Stimulated activated CD4-positive, alpha-beta T cell treated with anti-CD3 and anti-CD28 coated beads, Interleukin-1b, Interleukin-23, amount 100 ng/mL, for 4 hours (primary cell): Measurements from ENCODE around the gene PET100.
A peak's percentile ranks its signal among the peaks of the same experiment; 100 is the strongest.
"Not testable (repeated sequence)": the region's sequence is repeated elsewhere in the genome, so short reads cannot be mapped to it uniquely, and the experiment has no call there.

Experiments
- DNase-seq, 2 donors: peaks; one replicate each; pipeline ENCODE4 v3.0.0-alpha.2; 2020; ENCODE audit warnings: low read depth in 2 of 2

Gene PET100

DNA sequence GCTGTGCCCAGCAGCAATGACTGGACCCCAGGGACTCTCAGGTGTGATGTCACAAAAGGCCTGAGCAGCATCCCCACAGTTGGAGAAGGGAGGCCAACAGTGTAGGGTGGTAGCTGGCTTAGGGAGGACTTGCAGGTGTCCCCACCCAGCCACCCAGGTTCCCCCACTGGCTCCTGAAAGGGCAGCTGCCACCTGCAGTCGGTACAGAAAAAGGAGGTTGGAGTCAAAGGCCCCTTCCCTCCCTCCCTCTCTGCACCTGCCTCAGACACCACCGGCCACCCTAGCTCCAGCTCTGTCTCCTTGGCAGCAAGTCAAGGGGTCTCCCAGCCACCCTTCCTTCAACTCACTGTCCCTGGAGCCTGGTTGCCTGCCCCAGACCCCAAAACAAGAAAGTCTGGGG is 4.1 kb downstream of the PET100 start, which contains the start of gene PCP2:
Gene PCP2, minus strand, starts transcription at position 22 of the 400 bp plus-strand sequence. CDS start 262 bp downstream, outside the sequence.
- no peak for DNase-seq

DNA sequence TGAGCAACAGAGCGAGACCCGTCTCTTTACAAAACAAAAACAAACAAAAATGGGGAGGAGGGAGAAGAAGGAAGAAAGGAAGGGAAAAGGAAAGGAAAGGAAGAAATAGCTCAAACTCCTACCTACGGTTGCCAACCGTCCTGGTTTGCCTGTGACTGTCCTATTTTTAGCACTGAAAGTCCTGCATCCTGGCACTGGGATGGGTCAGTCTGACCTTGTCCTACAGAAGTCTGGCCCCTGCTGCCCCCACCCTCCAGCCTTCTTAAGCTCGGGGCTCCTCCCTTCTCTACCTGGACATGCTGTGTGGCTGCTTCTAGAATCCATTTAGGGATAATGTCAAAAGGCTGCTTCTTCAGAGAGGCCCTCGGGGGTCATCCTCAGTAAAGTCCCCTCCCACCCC is 6.1 kb downstream of the PET100 start:
- DNase-seq, result no peak

DNA sequence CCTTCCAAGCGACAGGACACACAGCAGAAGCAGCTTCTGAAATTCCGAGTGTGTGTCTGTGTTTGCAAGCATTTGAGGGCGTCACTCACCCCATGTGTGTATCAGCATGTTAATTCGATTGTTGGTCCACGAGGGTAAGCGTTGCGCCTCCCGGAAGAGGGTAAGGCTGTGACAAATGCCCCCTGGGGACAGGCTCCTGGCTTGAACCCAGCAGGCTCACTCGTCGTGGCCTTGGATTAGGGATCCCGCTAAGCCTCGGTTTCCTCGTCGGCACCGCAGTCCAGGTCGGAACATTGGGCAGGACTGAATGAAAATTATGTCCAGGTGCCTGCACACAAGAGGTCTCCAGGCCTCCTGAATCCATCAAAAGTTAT is 6.7 kb downstream of the PET100 start:
- no peak for DNase-seq

DNA sequence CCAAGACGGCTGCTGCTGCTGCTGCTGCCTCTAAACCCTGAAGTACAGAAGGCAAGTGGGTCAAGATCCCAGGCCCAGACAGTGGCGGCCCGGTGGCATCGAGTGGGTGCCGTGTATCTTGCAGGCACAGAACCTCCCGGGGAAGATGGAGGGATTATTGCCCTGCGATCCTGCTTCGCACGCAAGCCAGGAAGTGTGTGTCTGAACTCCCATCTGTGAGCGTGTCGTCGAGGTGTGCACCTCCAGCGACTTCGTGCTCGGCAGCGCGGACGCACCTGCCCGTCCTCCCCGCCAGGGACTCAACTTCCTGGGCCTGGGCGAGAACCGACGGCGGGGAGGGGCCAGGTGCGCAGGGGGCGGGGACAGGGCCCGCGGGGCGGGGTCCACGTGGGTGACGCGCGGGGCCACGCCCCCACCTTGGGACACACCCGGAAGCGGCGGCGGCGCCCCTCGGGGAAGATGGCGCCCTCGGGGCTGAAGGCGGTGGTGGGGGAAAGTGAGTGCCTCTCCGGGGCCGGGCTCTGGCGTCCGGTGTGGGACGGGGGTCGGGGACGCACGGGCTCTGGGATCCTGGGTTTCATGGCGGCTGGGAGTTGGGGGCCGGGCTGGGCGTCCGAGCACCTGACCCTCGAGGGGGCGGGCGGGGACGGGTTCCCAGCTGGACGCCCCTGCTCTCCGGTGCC is 7.2 kb downstream of the PET100 start, which contains the start of gene STXBP2:
Gene STXBP2, plus strand, starts transcription at position 420 of the 683 bp plus-strand sequence. Its CDS starts 40 bp downstream, at position 460.
- peak; percentile 94 for DNase-seq

DNA sequence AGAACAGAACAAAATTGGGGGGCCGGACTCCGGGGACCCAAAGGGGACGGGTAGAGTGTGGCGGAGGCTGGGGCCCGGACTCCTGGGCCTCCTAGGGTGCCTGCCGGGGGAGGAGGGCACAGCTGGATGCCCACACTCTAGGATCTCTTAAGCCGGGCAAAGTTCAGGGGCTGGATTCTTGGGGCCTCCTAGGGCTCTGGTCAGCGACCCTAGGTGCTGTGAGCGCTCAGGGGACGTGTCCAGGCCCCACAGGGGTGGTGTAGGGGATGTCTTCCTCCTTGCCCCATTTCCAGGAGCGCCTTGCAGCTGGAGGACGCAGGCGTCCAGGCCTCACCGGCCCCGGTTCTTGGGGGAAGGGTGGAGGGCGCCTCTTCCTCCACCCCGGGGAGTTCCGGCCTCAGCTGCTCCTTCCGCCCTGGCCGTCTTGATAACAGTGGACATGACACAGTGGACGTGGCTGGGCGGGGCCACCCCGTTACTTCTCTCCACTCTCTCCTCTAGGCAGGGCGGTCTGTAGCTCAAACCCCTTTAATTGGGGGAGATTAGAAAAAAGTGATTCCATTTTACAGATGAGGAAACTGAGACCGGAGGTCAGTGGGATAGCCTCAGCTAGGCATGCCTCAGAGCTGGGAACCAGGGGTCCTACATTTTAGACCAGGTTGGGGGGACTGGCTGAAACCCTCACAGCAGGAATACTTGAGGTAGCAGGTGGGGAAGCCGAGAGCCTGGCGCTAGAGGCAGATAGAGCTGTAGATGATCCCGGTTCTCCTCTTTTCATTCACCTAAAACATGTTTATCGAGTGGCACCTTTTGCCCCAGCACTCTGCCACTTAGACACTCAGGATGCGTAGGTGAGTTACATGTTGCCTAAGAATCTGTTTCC is 8.0 kb downstream of the PET100 start:
- DNase-seq, result no peak

DNA sequence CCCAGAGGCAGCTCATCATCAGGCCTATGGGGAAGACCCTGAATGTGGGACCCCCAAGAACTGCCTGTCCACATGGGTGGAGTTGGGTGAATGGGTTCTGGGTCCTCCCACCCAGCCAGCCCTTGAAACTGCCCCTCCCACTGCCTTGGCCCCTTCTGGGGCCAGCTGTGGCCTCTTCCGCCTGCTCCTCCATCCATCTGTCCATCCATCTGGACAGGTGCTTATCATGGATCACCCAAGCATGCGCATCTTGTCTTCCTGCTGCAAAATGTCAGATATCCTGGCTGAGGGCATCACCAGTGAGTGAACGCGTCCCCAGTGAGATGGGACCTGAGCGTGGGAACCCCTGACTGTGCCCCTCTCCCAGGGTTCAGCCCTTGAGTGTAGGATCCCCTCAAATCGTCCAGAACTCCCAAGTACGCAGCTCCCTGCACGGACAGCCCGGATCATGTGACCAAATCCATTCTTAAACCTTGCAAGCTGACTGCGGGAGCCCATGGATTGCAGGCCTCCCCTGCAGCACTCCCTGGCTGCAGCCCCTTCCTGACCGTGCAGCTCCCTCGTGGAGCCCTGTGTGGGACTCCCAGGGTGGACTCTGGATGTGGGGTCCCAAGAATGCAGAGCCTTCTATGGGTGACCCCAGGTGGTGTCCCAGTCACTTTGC is 9.3 kb downstream of the PET100 start:
- DNase-seq, result no peak

DNA sequence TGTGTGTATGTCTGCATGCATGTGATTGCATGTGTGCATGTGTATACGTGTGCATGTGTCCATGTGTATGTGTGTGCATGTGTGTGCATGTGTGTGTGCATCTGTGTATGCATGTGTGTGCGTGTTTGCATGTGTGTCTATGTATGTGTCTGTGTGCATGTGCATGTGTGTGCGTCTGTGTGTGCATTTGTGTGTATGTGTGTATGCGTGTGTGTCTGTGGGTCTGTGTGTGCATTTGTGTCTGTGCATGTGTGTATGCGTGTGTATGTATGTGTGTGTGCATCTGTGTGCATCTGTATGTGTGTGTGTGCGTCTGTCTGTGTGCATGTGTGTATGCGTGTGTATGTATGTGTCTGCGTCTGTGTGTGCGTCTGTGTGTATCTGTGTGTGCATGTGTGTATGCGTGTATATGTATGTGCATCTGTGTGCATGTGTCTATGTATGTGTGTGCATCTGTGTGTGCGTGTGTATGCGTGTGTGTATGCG is 10.3 kb downstream of the PET100 start:
- DNase-seq, result no peak

DNA sequence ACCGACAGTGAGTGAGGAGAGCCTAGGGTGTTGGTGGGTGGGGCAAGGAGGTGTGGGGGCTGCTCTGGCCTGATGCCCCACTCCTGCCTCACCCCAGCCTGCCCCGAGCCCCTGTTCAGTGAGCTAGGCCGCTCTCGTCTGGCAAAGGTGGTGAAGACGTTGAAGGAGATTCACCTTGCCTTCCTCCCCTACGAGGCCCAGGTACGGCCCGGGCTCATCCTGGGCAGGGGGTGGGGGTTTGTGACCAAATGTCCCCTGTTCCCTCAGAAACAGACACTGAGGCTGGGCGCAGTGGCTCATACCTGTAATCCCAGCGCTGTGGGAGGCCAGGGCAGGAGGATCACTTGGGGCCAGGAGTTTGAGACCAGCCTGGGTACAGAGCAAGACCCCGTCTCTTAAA is 11.2 kb downstream of the PET100 start:
- no peak for DNase-seq

DNA sequence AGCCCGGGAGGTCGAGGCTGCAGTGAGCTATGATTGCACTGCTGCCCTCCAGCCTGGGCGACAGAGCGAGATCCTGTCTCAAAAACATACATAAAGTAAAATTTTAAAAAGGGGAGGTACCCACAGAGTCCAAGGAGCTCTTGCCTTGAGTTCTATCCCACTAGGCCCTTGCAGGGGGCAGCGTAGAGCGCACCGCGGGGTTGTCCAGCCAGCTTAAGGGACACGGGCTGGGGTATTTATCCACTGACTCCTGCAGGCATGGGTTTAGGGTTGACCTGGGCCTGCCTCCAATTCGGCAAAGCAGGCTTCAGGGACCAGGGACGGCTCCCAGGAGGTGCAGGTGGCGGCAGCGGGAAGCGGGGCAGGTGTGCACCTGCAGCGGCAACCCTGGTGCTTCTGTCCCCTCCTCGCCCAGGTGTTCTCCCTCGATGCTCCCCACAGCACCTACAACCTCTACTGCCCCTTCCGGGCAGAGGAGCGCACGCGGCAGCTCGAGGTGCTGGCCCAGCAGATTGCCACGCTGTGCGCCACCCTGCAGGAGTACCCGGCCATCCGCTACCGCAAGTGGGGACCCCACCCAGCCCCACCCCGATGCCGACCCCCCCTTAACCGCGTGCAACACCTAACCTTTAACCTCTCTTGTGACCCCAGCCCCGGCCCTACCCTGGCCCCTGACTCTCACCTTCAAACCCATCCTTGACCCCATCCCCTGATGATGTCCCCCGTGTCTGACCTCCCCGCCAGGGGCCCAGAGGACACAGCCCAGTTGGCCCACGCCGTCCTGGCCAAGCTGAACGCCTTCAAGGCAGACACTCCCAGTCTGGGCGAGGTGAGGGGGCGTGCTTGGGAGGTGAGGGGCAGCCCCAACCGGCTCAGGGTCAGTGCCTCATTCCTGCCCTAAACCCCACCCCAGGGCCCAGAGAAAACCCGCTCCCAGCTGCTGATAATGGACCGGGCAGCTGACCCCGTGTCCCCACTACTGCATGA is 12.0 kb downstream of the PET100 start:
- DNase-seq, result no peak

DNA sequence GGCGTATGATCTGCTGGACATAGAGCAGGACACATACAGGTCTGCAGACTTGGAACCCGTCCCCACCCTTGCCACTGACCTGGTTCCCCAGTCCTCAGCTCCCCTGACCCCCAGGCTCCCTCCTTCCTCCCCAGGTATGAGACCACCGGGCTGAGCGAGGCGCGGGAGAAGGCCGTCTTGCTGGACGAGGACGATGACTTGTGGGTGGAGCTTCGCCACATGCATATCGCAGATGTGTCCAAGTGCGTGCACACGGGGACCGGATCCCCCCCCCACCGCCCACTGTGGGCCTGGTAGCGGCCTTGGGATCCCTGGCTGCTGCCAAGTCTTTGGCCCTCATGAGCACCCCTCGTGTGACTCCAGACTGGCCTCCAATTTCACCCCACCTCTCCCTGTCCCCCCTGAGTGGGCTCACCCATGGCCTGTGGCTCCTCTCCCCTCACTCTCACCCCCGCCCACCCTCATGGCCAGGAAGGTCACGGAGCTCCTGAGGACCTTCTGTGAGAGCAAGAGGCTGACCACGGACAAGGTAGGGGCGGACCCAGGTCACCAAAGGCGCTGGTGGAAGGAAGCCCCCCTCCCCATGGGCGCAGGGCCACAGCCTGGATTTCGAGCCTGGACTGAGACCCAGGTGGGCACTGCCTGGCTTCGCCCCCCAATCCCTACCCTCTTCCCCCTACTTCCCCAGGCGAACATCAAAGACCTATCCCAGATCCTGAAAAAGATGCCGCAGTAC is 12.9 kb downstream of the PET100 start:
- no peak for DNase-seq

DNA sequence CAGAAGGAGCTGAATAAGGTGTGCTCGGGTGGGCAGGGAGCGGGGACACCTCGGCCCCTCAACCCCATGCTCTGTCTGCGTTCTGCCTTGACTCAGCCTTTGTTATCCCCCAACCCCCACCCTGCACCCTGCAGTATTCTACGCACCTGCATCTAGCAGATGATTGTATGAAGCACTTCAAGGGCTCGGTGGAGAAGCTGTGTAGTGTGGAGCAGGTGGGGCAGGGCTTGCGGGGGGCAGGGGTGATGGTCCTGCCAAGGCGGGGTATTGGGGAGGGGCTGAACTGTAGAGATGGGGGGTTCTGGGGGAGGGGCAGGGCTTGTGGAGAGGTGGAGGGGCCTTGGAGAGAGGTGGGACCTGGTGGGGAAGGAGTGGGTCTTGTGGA is 13.4 kb downstream of the PET100 start:
- DNase-seq, result no peak

DNA sequence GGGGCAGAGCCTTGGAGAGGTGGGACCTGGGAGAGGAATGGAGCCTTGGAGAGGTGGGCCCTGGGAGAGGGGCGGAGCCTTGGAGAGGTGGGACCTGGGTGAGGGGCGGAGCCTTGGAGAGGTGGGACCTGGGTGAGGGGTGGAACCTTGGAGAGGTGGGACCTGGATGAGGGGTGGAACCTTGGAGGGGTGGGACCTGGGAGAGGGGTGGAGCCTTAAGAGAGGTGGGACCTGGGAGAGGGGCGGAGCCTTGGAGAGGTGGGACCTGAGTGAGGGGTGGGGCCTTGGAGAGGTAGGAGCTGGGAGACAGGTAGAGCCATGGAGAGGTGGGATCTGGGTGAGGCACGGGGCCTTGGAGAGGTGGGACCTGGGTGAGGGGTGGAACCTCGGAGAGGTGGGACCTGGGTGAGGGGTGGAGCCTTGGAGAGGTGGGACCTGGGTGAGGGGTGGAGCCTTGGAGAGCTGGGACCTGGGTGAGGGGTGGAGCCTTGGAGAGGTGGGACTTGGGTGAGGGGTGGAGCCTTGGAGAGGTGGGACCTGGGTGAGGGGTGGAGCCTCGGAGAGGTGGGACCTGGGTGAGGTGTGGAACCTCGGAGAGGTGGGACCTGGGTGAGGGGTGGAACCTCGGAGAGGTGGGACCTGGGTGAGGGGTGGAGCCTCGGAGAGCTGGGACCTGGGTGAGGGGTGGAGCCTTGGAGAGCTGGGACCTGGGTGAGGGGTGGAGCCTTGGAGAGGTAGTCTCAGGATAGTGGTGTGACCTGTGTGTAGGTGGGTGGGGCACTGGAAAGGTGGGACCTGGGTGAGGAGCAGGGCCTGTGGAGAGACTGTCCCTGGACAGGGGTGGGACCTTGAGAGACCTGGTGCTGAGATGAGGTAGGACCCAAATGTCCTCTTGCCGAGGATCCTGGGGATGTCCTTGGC is 14.3 kb downstream of the PET100 start:
- DNase-seq, result not testable (repeated sequence)

DNA sequence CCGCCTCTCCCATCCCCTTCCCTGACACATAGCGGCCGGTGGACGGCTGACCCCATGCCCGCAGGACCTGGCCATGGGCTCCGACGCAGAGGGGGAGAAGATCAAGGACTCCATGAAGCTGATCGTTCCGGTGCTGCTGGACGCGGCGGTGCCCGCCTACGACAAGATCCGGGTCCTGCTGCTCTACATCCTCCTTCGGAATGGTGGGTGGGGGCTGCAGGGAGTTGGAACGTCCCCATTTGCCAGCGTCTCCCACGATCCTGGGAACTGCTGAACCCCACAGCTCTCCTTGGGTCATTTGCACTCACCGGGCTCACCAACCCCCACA is 14.9 kb downstream of the PET100 start:
- DNase-seq, result no peak

DNA sequence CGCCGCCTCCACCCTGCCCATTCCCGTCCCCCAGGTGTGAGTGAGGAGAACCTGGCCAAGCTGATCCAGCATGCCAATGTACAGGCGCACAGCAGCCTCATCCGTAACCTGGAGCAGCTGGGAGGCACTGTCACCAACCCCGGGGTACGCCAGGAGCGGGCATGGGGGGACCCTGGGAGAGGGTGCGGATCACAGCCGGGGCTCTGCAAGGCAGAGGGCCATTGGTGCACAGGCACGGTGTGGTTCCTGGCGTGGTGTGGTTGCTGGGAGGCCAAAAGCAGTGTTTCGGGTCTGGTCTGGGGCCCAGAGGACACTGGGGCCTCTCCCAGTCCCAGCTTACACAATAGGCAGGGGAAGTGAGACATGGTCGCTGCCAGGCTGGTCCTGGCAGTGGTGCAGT is 15.6 kb downstream of the PET100 start:
- DNase-seq, result no peak

DNA sequence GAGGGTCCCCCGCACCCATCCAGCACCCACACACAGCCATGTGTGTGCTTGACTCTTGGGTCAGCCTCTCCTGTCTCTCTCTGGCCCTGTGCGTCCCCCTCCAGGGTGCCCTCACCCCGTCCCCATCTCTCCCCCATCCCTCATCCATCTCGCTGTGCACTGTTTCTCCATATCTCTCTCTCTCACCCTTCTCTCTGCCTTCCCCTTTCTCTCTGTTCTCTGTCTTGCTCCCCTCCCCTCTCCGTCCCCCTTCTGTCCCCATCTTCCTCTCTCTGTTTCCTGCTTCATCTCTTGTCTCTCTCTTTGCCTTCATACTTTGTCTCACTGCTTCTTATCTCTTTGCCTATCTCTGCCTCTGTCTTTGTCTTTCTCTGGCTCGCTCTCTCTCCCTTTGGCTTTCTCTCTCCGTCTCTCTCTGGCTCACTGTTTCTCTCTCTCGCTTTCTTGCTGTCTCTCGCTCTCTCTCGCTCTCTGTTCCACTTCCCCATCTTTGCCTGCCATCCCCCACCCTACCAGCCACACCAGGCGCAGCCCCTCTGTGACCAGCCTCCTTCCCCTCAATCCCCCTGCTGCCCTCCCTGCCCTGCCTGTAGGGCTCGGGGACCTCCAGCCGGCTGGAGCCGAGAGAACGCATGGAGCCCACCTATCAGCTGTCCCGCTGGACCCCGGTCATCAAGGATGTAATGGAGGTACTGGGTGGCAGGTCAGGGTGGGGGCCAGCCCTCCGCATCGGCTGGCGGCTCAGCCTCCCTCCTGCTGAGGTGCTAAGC is 16.2 kb downstream of the PET100 start:
- DNase-seq, result no peak

DNA sequence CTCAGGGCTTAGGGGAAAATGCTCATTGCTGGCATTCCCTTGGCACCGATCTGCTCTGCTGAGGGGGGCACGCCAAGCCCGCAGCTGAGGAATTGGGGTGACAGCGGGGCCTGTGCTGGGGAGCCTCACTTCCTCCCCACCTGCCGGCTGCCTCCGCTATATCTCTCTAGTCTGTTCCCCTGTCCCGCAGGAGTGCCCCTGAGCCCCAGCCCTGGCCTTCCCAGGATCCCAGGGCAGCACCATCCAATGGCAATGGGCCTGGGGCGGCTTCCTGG is 16.8 kb downstream of the PET100 start:
- no peak for DNase-seq

DNA sequence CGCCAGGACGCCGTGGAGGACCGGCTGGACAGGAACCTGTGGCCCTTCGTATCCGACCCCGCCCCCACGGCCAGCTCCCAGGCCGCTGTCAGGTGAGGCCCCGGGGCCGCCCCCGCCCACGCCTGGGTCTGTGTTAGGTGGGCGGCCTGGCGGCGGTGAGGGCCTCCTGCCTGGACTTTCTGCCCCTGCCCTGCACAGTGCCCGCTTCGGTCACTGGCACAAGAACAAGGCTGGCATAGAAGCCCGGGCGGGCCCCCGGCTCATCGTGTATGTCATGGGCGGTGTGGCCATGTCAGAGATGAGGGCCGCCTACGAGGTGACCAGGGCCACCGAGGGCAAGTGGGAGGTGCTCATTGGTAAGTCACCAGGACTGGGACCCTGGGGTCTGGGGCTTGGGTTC is 17.6 kb downstream of the PET100 start:
- no peak for DNase-seq

DNA sequence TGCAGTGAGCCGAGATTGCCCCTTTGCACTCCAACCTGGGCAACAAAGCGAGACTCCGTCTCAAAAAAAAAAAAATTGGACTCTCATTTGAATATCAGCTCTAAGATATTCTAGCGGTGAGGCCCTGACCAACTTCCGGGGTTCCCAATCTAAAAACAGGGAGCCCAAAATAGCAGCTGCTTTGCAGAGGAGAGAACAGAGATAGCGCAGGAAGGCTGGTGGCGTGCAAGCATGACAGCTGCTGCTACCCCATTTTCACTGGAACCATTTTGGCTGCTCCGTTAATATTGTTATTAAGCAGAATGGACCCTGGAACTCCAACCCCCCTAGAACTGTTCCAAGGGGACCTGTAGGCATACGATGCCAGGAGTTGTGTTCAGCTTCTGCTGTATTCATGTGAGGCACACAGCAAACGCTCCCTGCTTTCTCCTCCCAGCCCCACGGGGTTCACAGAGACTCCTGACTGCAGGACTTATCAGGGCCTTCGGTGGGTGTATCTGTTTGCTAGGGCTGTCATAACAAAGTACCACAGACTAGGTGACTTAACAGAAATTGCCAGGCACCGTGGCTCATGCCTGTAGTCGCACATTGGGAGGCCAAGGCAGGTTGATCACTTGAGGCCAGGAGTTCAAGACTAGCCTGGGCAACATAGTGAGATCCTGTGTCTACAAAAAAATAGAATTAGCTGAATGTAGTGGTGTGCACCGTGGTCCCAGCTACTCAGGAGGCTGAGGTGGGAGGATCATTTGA is 18.8 kb downstream of the PET100 start:
- no peak for DNase-seq
